Lower leg skin (tissue), 4 donors: Measurements from ENCODE around the gene NDUFV1. TPM values are rescaled to one million over a fixed set of nuclear protein-coding genes. Genes with fewer than 3 reads are reported as not detected.

Source experiments
- DNase-seq, 2 donors: peaks; one replicate each; pipeline ENCODE4 v3.0.0-alpha.2; 2019; ENCODE audit warnings: low spot score in 2 of 2
- H3K4me3 ChIP-seq: fragments of 200-600 bp; sonication (generic); 2 replicates; pipeline ENCODE4 v1.5.1; 2017; ENCODE audit warnings: mild to moderate bottlenecking, low read depth; ENCODE audit not compliant: poor library complexity, severe bottlenecking
- POLR2A ChIP-seq, 2 donors: fragments of 450-650 bp; IDR thresholded peaks; one replicate each; pipeline ENCODE4 v1.6.1; 2016 to 2017; ENCODE audit warnings: antibody characterized with exemption in 2 of 2, mild to moderate bottlenecking in 1 of 2, moderate library complexity in 1 of 2
- WGBS, 2 donors: methylation state at CpG; one replicate each; pipeline ENCODE4 v1.1.5; 2018; 5-methylcytosine and 5-hydroxymethylcytosine counted together
- intact Hi-C: fragments of 100-400 bp; cut with DNase I; formaldehyde crosslinking; loops from one replicate; pipeline ENCODE4 v1.15.0; 2023; ENCODE audit warnings: low total_unique reads
- total RNA-seq, 4 donors: library from RNA; depleted of rRNA; stranded (reverse); fragments of >200 nt; gene quantifications; one replicate each; pipeline ENCODE4 v1.1.0, GENCODE V29; 2016
- TF ChIP-seq, protein P1 (sequence below), 3 donors: fragments of 450-650 bp; IDR thresholded peaks; one replicate each; pipeline ENCODE4 v1.5.1; 2016; ENCODE audit warnings: antibody characterized with exemption in 3 of 3, mild to moderate bottlenecking in 3 of 3, moderate library complexity in 2 of 3

NDUFV1 gene
- total RNA-seq, 4 donors from 2014 or later, result 238 to 283 (median 269) TPM

DNA sequence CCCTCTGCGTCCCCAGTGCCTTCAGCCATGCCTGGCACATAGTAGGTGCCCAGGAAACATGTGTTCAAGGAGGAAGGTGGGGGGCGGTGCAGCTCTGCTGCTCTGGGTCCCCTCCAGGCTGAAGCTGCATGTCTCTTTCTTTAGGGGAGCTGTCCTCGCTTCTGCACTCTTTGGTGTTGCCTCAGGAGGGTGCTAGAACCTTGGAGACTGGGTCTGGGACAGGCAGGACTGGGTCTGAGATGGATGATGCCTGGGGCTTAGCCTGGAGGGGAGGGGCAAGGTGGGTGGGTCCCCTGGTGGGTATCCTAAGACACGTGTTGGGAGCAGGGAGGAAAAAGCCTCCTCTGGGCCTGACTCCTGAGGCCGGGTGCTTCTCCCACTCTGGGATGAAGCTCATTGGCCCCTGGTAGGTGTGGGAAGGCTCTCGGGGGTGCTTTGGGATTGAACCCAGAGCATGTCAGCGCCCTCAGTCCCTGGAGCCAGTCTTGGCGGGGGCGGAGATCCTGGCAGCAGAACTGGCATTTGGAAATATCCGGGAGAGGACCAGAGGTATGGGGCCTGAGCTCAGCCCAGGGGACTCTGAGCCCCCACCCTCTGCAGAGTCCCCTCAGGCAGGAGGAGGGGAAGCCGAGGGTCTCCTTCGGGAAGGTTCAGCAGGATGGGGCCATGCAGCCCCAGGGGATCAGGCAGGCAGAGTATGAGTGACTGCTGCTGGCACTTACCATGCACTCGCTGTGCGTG is 29.8 kb upstream of the NDUFV1 start:
- TF ChIP-seq POLR2A (IDR thresholded peaks at IDR 0.05), result no peak
- TF ChIP-seq, protein P1, sequence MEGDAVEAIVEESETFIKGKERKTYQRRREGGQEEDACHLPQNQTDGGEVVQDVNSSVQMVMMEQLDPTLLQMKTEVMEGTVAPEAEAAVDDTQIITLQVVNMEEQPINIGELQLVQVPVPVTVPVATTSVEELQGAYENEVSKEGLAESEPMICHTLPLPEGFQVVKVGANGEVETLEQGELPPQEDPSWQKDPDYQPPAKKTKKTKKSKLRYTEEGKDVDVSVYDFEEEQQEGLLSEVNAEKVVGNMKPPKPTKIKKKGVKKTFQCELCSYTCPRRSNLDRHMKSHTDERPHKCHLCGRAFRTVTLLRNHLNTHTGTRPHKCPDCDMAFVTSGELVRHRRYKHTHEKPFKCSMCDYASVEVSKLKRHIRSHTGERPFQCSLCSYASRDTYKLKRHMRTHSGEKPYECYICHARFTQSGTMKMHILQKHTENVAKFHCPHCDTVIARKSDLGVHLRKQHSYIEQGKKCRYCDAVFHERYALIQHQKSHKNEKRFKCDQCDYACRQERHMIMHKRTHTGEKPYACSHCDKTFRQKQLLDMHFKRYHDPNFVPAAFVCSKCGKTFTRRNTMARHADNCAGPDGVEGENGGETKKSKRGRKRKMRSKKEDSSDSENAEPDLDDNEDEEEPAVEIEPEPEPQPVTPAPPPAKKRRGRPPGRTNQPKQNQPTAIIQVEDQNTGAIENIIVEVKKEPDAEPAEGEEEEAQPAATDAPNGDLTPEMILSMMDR (IDR thresholded peaks at IDR 0.05), result no peak
- 65 to 68% methylated on average over 14 of the region's 14 CpGs for WGBS, 2 donors
- DNase-seq, result no peak

DNA sequence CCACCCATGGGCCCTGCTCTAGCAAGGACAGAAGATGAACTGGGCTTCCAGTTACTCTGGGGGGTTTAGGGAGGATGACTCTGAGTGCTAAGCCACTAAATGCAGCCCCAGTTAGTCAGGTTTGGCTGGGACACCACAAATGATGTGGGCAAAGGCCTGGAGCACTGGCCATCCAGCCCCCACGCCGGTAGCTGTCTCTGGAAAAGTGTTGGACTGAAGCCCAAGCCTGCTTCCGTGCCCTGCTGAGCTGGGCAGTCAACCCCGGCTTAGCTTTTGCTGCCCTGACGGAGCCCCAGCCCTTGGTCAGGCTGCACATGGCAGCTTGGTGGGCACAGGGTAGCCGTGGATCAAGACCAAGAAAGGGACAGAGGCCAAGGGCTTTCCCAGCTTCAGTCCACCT is 28.8 kb upstream of the NDUFV1 start:
- 68 to 87% methylated on average over 6 of the region's 6 CpGs for WGBS, 2 donors
- intact Hi-C loops, result no loop called here
- TF ChIP-seq, protein P1 (IDR thresholded peaks at IDR 0.05), result no peak
- no peak for TF ChIP-seq POLR2A (IDR thresholded peaks at IDR 0.05)
- DNase-seq, result no peak
- no peak overlapping the region for H3K4me3 ChIP-seq

More for the DNA sequence above, 29.8 kb upstream of the NDUFV1 start:
- intact Hi-C loops, result no loop called here
- H3K4me3 ChIP-seq, result no peak overlapping the region

GRCh38 chr11:67581469-67581868 is 25.3 kb upstream of the NDUFV1 start:
- H3K4me3 ChIP-seq, result no peak overlapping the region
- WGBS, 2 donors, result 33 to 37% methylated on average over 11 of the region's 11 CpGs
- DNase-seq, result no peak
- intact Hi-C loops, result no loop called here
- no peak for TF ChIP-seq POLR2A (IDR thresholded peaks at IDR 0.05)
- TF ChIP-seq, protein P1 (IDR thresholded peaks at IDR 0.05), result no peak

DNA sequence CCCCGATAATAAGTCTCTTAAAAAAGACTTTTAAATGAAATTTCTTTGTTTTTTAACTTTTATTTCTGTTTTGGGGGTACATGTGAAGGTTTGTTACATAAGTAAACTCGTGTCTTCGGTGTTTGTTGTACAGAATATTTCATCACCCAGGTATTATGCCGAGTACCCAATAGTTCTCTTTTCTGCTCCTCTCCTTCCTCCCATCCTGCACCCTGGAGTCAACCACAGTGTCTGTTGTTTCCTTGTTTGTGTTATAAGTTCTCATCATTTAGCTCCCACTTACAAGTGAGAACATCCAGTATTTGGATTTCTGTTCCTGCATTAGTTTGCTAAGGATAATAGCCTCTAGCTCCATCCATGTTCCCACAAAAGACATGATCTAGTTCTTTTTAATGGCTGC is 24.7 kb upstream of the NDUFV1 start:
- TF ChIP-seq, protein P1 (IDR thresholded peaks at IDR 0.05), result no peak

GRCh38 chr11:67583247-67584204 is 23.2 kb upstream of the NDUFV1 start, which contains the start of gene GSTP1:
Gene GSTP1, plus strand, starts transcription at chr11:67583812. Its CDS starts 32 bp downstream, at chr11:67583844.
- H3K4me3 ChIP-seq, result peak within 1 kb of the TSS; percentile 68
- TF ChIP-seq, protein P1 (IDR thresholded peaks at IDR 0.05), result no peak
- peak in 1 of 2 donors; percentile 68 for TF ChIP-seq POLR2A (IDR thresholded peaks at IDR 0.05)
- 2 to 5% methylated on average over 27 to 76 of the region's 81 CpGs for WGBS, 2 donors
- DNase-seq, result peak; percentile 86 to 98
- intact Hi-C loops, result no loop called here

More for the DNA sequence above, 24.7 kb upstream of the NDUFV1 start:
- no peak overlapping the region for H3K4me3 ChIP-seq
- intact Hi-C loops, result no loop called here
- DNase-seq, result no peak
- 52 to 63% methylated on average over 4 of the region's 4 CpGs for WGBS, 2 donors
